Endothelial cell of umbilical vein (primary cell): ENCODE measurements around the gene COX6B1. TPM values are rescaled to one million over a fixed set of nuclear protein-coding genes. Genes with fewer than 3 reads are reported as not detected.

ENCODE experiments used
- BruUV-seq: library from RNA; stranded (reverse); fragments of 400-500 nt; replicated peaks from 2 replicates; lab custom pipeline; 2021; lab: Mats Ljungman, UMichigan
- CTCF ChIA-PET: fragments of 300-600, 350-600 bp; sonication (Branson Sonifier 250); formaldehyde crosslinking; loops from one replicate; lab custom pipeline; 2021; ENCODE audit warnings: antibody characterized with exemption, inconsistent platforms; lab: Charles Lee
- POLR2A ChIA-PET: fragments of 300-600, 350-600 bp; sonication (Branson Sonifier 250); formaldehyde crosslinking; loops from one replicate; lab custom pipeline; 2021; ENCODE audit warnings: antibody characterized with exemption, inconsistent platforms; lab: Charles Lee
- DNase-seq: peaks from one replicate; pipeline ENCODE4 v3.0.0-alpha.2; 2011; ENCODE audit warnings: low read depth, low spot score
- FAIRE-seq: peaks from 2 replicates; lab custom pipeline; 2011; peaks lifted over from hg19 to GRCh38; lab: Jason Lieb, UNC
- H2AFZ ChIP-seq: 2 replicates; pipeline ENCODE4 v1.6.0; 2012; ENCODE audit warnings: low read depth, low read length, control low read depth, inconsistent platforms
- H3K27ac ChIP-seq: 2 replicates; pipeline ENCODE4 v1.5.1; 2011; ENCODE audit warnings: low read depth, mild to moderate bottlenecking, control low read depth, low read length, moderate library complexity; ENCODE audit not compliant: insufficient read depth
- H3K27me3 ChIP-seq, 2 experiments: 2 replicates each; pipeline versions ENCODE4 v1.6.0 to v1.6.1; 2011; ENCODE audit warnings: low read length in 2 of 2, mixed read lengths in 1 of 2; ENCODE audit not compliant: control insufficient read depth in 2 of 2, insufficient read depth in 2 of 2
- H3K36me3 ChIP-seq, 2 experiments: 2 replicates in 1 of 2; 3 replicates in 1 of 2; pipeline ENCODE4 v1.5.1; 2011; ENCODE audit warnings: low read length in 2 of 2, mild to moderate bottlenecking in 1 of 2, moderate library complexity in 1 of 2; ENCODE audit not compliant: control insufficient read depth in 2 of 2, insufficient read depth in 2 of 2; ENCODE audit errors: extremely low read depth in 1 of 2
- H3K4me1 ChIP-seq: 3 replicates; pipeline ENCODE4 v1.5.1; 2011; ENCODE audit warnings: mild to moderate bottlenecking, low read length; ENCODE audit not compliant: control insufficient read depth, insufficient read depth; ENCODE audit errors: extremely low read depth
- H3K4me2 ChIP-seq: 2 replicates; pipeline ENCODE4 v1.6.1; 2011; ENCODE audit warnings: low read length, control low read depth, mixed read lengths; ENCODE audit not compliant: insufficient read depth
- H3K4me3 ChIP-seq, 3 experiments: fragments of 200-600 bp in 1 of 3; sonication (generic), shearing (Covaris generic) in 1 of 3; replicated peaks in 1 of 3; 2 replicates each; pipeline ENCODE4 v1.5.1; 2011 to 2016; ENCODE audit warnings: control low read depth in 3 of 3, low read length in 3 of 3, mild to moderate bottlenecking in 2 of 3, inconsistent platforms in 1 of 3, low read depth in 1 of 3, moderate library complexity in 1 of 3; ENCODE audit not compliant: insufficient read depth in 1 of 3
- H3K79me2 ChIP-seq: 2 replicates; pipeline ENCODE4 v1.6.0; 2012; ENCODE audit warnings: low read length, inconsistent platforms; ENCODE audit not compliant: control insufficient read depth, insufficient read depth
- H3K9ac ChIP-seq: replicated peaks from 2 replicates; pipeline ENCODE3; 2011; ENCODE audit warnings: low read length, control low read depth; ENCODE audit not compliant: insufficient read depth; ENCODE audit errors: extremely low read depth
- H3K9me1 ChIP-seq: replicated peaks from 3 replicates; pipeline ENCODE4 v1.6.0; 2011; ENCODE audit warnings: mild to moderate bottlenecking, low read length; ENCODE audit not compliant: control insufficient read depth, insufficient read depth; ENCODE audit errors: extremely low read depth
- H3K9me3 ChIP-seq: replicated peaks from 2 replicates; pipeline ENCODE4 v1.5.1; 2012; ENCODE audit warnings: low read length, inconsistent platforms; ENCODE audit not compliant: control insufficient read depth, insufficient read depth
- H4K20me1 ChIP-seq: replicated peaks from 2 replicates; pipeline ENCODE3; 2011; ENCODE audit warnings: mild to moderate bottlenecking, low read length; ENCODE audit not compliant: control insufficient read depth, insufficient read depth; ENCODE audit errors: extremely low read depth
- EZH2 ChIP-seq: IDR thresholded peaks from 2 replicates; pipeline ENCODE4 v1.6.1; 2012; ENCODE audit warnings: borderline replicate concordance, low read depth, mild to moderate bottlenecking, moderate library complexity, low read length, inconsistent platforms; ENCODE audit not compliant: severe bottlenecking
- FOS ChIP-seq: IDR thresholded peaks from 2 replicates; pipeline ENCODE4 v1.6.1; 2011; ENCODE audit warnings: mild to moderate bottlenecking, low read length, moderate library complexity, borderline replicate concordance; ENCODE audit not compliant: insufficient read depth
- GATA2 ChIP-seq: IDR thresholded peaks from 2 replicates; pipeline ENCODE4 v1.7.0; 2011; ENCODE audit warnings: low read depth, mild to moderate bottlenecking, moderate library complexity, mixed read lengths, low read length; ENCODE audit not compliant: insufficient read length, insufficient read depth
- JUN ChIP-seq: IDR thresholded peaks from 2 replicates; pipeline ENCODE4 v1.6.1; 2011; ENCODE audit warnings: borderline replicate concordance, low read depth; ENCODE audit not compliant: insufficient read length, insufficient read depth
- MAX ChIP-seq: IDR thresholded peaks from 2 replicates; pipeline ENCODE4 v1.6.1; 2011; ENCODE audit not compliant: insufficient read depth, insufficient read length
- MYC ChIP-seq: IDR thresholded peaks from one replicate; pipeline ENCODE4 v1.6.1; 2011; ENCODE audit warnings: mild to moderate bottlenecking, low read depth, low read length
- POLR2A ChIP-seq: IDR thresholded peaks from 2 replicates; pipeline ENCODE4 v1.6.1; 2012; ENCODE audit warnings: low read depth, mild to moderate bottlenecking, control low read depth, low read length
- POLR2AphosphoS5 ChIP-seq: IDR thresholded peaks from 2 replicates; pipeline ENCODE4 v1.6.1; 2012; ENCODE audit warnings: low read depth, mild to moderate bottlenecking, control low read depth, low read length, moderate library complexity; ENCODE audit not compliant: insufficient read depth
- dilution Hi-C: fragments of 300-500 bp; cut with MboI; formaldehyde crosslinking; loops from one replicate; pipeline ENCODE4 v1.15.0; 2019; ENCODE audit warnings: low sequenced_read_pairs; ENCODE audit not compliant: extremely low pct_ligation_motif_present
- intact Hi-C: fragments of 100-400 bp; cut with micrococcal nuclease; formaldehyde crosslinking; loops from one replicate; pipeline ENCODE4 v1.10.0; 2022
- polyA plus RNA-seq, 4 experiments: library from polyadenylated mRNA; depleted of rRNA in 3 of 4; stranded (reverse) in 3 of 4; unstranded in 1 of 4; fragments of >200 nt; gene quantifications; 2 replicates each; pipeline versions ENCODE4 v1.2.1 to v1.2.3, GENCODE V29; 2011 to 2012; ENCODE audit warnings: missing spikeins in 1 of 4
- total RNA-seq: library from RNA; stranded (reverse); gene quantifications from 2 replicates; pipeline ENCODE4 v1.2.3, GENCODE V29; 2021
- TF ChIP-seq, protein P1 (sequence below), 2 donors: IDR thresholded peaks; 1 replicate in 1 of 2; 2 replicates in 1 of 2; pipeline ENCODE4 v1.5.1; 2011; ENCODE audit warnings: low read length in 2 of 2, mild to moderate bottlenecking in 2 of 2, moderate library complexity in 2 of 2, control low read depth in 1 of 2, inconsistent platforms in 1 of 2, low read depth in 1 of 2; ENCODE audit not compliant: insufficient read depth in 1 of 2; ENCODE audit errors: extremely low read depth in 1 of 2

COX6B1 gene
- total and polyA plus RNA-seq, 2 donors (not counting 3 experiments of a cell fraction or from before 2014, with no cell fraction given) = 327 to 692 TPM

- Histone ChIP-seq H3K27me3 (no peaks in the 10 kb centered on the region), H3K4me3 (no peak overlapping the region), H3K27ac (no peak overlapping the region), H2AFZ (no peak overlapping the region), H3K9me3 (no peaks in the 10 kb centered on the region), H3K9me1 (no peaks in the 10 kb centered on the region), H3K36me3 (peaks cover 0 to 6% of the 10 kb centered on the region in 2 experiments), H3K4me2 (no peak overlapping the region), H3K79me2 (no peaks in the 10 kb centered on the region), H4K20me1 (no peaks in the 10 kb centered on the region), H3K9ac (no peak overlapping the region), H3K4me1 (no peaks in the 10 kb centered on the region)
- no peak for TF ChIP-seq EZH2
- no peak for TF ChIP-seq MYC
- no peak for TF ChIP-seq POLR2A
- TF ChIP-seq, protein P1, sequence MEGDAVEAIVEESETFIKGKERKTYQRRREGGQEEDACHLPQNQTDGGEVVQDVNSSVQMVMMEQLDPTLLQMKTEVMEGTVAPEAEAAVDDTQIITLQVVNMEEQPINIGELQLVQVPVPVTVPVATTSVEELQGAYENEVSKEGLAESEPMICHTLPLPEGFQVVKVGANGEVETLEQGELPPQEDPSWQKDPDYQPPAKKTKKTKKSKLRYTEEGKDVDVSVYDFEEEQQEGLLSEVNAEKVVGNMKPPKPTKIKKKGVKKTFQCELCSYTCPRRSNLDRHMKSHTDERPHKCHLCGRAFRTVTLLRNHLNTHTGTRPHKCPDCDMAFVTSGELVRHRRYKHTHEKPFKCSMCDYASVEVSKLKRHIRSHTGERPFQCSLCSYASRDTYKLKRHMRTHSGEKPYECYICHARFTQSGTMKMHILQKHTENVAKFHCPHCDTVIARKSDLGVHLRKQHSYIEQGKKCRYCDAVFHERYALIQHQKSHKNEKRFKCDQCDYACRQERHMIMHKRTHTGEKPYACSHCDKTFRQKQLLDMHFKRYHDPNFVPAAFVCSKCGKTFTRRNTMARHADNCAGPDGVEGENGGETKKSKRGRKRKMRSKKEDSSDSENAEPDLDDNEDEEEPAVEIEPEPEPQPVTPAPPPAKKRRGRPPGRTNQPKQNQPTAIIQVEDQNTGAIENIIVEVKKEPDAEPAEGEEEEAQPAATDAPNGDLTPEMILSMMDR (IDR thresholded peaks at IDR 0.05; ENCODE audit: extremely low read depth in 1 of 2, insufficient read depth in 1 of 2, low read depth in 1 of 2, low read length in 2 of 2) = no peak
- TF ChIP-seq MAX = no peak
- TF ChIP-seq GATA2 = no peak
- TF ChIP-seq FOS = no peak
- DNase-seq = no peak
- intact Hi-C loops (no loop called here), dilution Hi-C loops (no loop called here)
- ChIA-PET CTCF (no interaction called here), POLR2A (no interaction called here)
- no peak for FAIRE-seq
- no TSS peak for BruUV-seq
Measured at GRCh38 chr19:35620001-35620400, 28.1 kb upstream of the COX6B1 start.

DNA sequence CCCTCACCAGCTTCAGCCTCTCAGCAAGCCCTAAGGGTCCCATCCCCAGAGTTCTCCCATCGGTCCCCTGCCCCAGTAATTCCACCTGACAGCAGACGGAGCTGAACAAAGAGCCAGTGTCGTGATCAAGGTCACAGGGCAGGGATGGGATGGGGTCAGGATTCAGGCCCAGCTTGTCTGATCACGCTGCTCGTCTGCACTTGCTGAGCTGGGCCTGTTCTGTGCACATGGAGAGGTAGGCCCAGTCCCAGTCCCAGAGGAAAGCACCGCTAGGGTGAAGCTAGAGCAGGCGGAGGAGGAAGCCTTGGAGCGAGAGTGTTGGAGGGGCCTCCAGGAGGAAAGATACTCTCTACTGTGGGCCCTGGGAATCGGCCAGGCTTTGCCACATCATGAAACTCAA lies 26.4 kb upstream of the COX6B1 start:
- Histone ChIP-seq H4K20me1 (no peaks in the 10 kb centered on the region), H3K9ac (no peak overlapping the region), H3K79me2 (no peaks in the 10 kb centered on the region), H3K36me3 (peaks cover 0 to 6% of the 10 kb centered on the region in 2 experiments), H3K4me1 (no peaks in the 10 kb centered on the region), H3K9me1 (no peaks in the 10 kb centered on the region), H3K27ac (no peak overlapping the region), H3K4me2 (no peak overlapping the region), H3K9me3 (no peaks in the 10 kb centered on the region), H2AFZ (no peak overlapping the region), H3K4me3 (no peak overlapping the region), H3K27me3 (no peaks in the 10 kb centered on the region)
- intact Hi-C loops = no loop called here
- dilution Hi-C loops = no loop called here
- ChIA-PET POLR2A (no interaction called here), CTCF (interaction anchor here (0.6 kb wide), 1 partner anchor 64 kb away, joined by 3 read pairs; no protein-coding TSS in a partner anchor)
- DNase-seq (no peak), FAIRE-seq (no peak)
- TF ChIP-seq MAX = no peak
- no peak for TF ChIP-seq POLR2AphosphoS5
- no peak for TF ChIP-seq MYC
- no peak for TF ChIP-seq EZH2
- TF ChIP-seq JUN = no peak
- no peak for TF ChIP-seq GATA2
- TF ChIP-seq, protein P1 (IDR thresholded peaks at IDR 0.05; ENCODE audit: extremely low read depth in 1 of 2, insufficient read depth in 1 of 2, low read depth in 1 of 2, low read length in 2 of 2) = no peak
- TF ChIP-seq FOS = no peak
- TF ChIP-seq POLR2A = no peak
- no TSS peak for BruUV-seq
